GM12891 (cell line): Measurements from ENCODE around the gene MEGF10. TPM values are rescaled to one million over a fixed set of nuclear protein-coding genes. Genes with fewer than 3 reads are reported as not detected.
A peak's percentile ranks its signal among the peaks of the same experiment; 100 is the strongest.
"Not testable (repeated sequence)": the region's sequence is repeated elsewhere in the genome, so short reads cannot be mapped to it uniquely, and the experiment has no call there.

ENCODE experiments used
- DNase-seq: peaks from one replicate; pipeline ENCODE4 v3.0.0; 2011; ENCODE audit warnings: low spot score; ENCODE audit not compliant: insufficient read length
- FAIRE-seq: peaks from 2 replicates; lab custom pipeline; 2011; peaks lifted over from hg19 to GRCh38; lab: Jason Lieb, UNC
- PAX5 ChIP-seq: IDR thresholded peaks from 2 replicates; pipeline ENCODE4 v1.6.1; 2011; ENCODE audit warnings: low read length, moderate library complexity, mild to moderate bottlenecking; ENCODE audit not compliant: insufficient read depth, severe bottlenecking
- POLR2A ChIP-seq: IDR thresholded peaks from 2 replicates; pipeline ENCODE4 v1.6.1; 2011; ENCODE audit warnings: low read depth, low read length, control low read depth
- POLR2AphosphoS5 ChIP-seq: IDR thresholded peaks from 2 replicates; pipeline ENCODE4 v1.6.1; 2011; ENCODE audit warnings: low read depth, low read length, control low read depth
- POU2F2 ChIP-seq: IDR thresholded peaks from 2 replicates; pipeline ENCODE4 v1.6.1; 2011; ENCODE audit warnings: low read depth, mild to moderate bottlenecking, control low read depth, low read length, moderate library complexity
- SPI1 ChIP-seq: IDR thresholded peaks from 2 replicates; pipeline ENCODE4 v1.6.1; 2011; ENCODE audit warnings: low read depth, low read length, control low read depth
- TAF1 ChIP-seq: IDR thresholded peaks from 2 replicates; pipeline ENCODE4 v1.6.1; 2011; ENCODE audit warnings: low read depth, low read length, control low read depth
- polyA plus RNA-seq: library from polyadenylated mRNA; unstranded; fragments of >200 nt; gene quantifications from one replicate; pipeline ENCODE4 v1.2.1, GENCODE V29; 2012; ENCODE audit warnings: low read depth, missing spikeins, inconsistent platforms; ENCODE audit not compliant: missing spikeins

The MEGF10 gene
- not detected for polyA plus RNA-seq

DNA sequence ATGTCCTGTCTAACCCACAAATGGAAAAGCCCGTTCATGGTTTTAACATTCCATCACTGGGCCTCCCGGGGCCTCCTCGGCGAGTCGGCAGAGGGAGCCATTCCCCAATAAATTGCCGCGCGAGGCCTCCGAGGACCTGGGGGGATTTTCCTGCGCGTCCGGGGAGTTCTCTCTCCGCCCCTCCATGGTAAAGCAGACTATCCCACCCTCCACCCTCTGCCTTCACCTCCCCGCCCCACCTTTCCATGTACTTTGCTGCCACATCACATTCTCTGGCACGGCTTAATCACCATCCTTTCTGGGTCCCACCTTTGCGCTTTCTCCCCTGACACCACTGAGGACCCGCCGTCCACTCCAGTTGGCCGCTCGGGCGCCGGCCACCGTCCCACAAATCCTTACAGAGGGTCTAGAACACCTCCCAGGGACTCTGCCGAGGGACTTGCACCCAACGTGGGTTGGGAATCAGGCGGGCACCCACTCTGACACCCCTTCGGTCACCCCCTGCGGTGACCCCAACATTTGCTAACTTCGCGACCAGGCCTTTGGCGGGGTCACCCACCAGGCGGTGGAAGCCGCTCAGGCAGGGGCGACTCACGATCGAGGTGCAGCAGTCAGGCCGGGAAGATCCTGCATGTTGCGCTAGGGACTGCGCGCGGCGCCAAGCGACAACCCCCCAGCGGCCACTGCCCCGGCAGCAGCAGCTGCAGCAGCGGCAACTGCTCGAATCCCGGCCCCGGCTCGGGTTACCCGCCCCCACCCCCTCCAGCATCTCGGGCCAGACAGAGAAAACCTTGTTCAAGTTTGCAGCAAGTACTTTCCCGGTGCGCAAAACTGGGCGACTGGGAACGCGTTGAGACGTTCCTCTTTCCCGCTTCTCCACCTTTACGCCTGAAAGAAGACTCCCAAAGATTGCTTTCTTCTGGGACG, at the start of gene MEGF10:
Gene MEGF10 (plus strand): TSS at position 778 of the 927 bp plus-strand sequence. CDS start 40,513 bp downstream, outside the sequence.
- FAIRE-seq, result no peak
- no peak for TF ChIP-seq POU2F2
- TF ChIP-seq POLR2AphosphoS5, result no peak
- TF ChIP-seq SPI1, result no peak
- TF ChIP-seq TAF1, result no peak

DNA sequence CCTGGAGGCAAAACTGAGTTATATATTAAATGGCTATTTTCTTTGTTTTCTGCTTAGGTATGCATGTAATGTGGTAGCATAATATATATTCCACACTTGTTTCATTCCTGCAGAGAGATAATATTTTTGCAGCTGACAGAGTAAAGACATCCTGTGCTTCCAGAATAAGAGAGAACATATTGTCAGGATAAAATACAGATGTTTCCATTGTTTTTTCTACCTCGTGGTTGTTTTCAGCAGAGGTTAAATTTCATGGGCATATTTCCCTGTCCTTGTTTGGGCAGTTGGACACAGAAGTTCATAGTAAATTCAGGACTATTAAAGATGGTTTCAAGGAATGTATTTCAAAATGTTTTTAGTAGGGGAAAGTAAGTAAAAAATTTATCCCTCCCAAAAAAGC, 47.6 kb upstream of the MEGF10 start:
- TF ChIP-seq POLR2A (no peak), POU2F2 (no peak), PAX5 (no peak), SPI1 (no peak), POLR2AphosphoS5 (no peak), TAF1 (no peak)
- no peak for FAIRE-seq
- DNase-seq, result no peak

More for the DNA sequence above, at the start of gene MEGF10:
- DNase-seq, result peak; percentile 50

- TF ChIP-seq PAX5 (no peak), POLR2AphosphoS5 (no peak), POLR2A (no peak), SPI1 (no peak), TAF1 (no peak), POU2F2 (no peak)
- no peak for DNase-seq
- no peak for FAIRE-seq
Observed at GRCh38 chr5:127254729-127255284, 35.8 kb upstream of the MEGF10 start.

DNA sequence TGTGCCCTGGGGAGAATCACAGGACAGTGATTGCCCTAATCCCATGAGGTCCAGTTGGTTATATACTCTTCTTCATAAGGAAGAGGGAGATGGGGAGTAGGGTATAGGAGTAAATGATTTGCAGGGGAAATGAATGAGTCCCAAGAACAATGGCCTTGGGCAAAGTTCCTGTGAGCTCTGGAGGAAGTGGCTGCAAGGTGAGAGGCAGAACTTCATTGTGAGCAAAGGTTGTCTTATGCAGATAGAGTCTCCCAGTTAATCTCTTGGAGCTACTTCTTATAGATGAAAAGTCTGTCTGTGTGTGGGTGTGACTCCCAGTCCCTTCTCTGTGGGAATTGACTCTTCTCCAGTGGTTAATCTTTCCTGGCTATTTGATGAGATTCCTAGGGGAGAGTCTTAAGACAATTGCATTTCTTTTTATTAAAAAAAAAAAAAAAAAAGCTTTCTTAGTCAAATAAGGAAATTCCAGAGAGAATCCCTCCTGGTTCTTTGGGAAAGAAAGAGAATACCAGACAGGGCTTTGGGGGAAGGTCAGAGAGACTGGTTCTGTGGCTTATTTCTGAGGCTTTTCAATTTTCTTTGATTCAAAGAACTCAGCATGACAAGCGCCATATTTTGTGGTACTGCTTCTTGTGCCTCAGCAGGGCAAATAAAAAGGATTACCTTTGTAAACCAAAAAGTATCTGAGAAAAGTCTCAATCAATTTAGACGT, 33.6 kb upstream of the MEGF10 start:
- DNase-seq (no peak), FAIRE-seq (no peak)
- TF ChIP-seq POLR2A (no peak), POLR2AphosphoS5 (no peak), POU2F2 (no peak), SPI1 (no peak), PAX5 (no peak), TAF1 (no peak)

- DNase-seq (no peak), FAIRE-seq (no peak)
- no peak for TF ChIP-seq PAX5
- no peak for TF ChIP-seq POLR2A
- TF ChIP-seq POLR2AphosphoS5, result no peak
- TF ChIP-seq POU2F2, result no peak
- no peak for TF ChIP-seq SPI1
- TF ChIP-seq TAF1, result no peak
Observed at GRCh38 chr5:127260686-127261085, 29.9 kb upstream of the MEGF10 start.

- DNase-seq, FAIRE-seq: not testable (repeated sequence)
Observed at GRCh38 chr5:127265473-127265872, 25.1 kb upstream of the MEGF10 start.

- not testable (repeated sequence) for FAIRE-seq, DNase-seq
Observed at GRCh38 chr5:127268342-127268741, 22.3 kb upstream of the MEGF10 start.

DNA sequence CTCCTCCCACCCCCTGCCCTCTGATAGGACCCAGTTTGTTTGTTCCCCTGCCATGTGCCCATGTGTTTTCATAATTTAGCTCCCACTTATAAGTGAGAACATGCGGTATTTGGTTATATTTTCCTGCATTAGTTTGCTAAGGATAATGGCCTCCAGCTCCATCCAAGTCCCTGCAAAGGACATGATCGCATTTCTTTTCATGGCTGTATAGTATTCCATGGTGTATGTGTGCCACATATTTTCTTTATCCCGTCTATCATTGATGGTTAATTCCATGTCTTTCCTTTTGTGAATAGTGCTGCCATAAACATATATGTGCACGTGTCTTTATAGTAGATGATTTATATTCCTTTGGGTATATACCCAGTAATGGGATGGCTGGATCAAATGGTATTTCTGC, 19.9 kb upstream of the MEGF10 start:
- not testable (repeated sequence) for DNase-seq, FAIRE-seq

DNA sequence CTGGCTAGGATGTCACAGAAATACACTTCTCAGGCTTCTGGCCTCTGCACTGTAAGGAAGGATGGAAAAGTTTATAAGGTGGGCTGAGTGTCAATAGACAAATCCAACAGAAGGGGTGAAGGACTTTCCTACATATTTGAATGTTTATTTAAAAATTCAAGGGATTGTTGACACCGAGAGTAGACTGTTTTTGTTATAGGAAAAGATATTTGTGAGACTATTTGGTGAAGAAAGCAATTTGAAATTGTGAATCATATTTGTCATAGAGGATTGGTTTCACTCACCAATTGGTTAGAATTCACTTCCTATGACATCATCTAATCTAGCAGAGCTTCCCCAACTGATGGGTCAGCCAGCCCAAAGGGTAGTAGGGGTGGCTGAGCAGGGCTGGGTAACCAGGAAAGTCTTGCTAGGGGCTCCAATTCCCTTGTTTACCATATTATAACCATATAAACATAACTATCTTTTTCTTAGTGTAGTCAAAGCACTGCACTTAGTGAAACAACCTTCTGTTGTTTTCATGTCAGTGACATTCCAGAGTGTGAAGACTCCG, 14.9 kb upstream of the MEGF10 start:
- TF ChIP-seq PAX5 (no peak), POLR2A (no peak), TAF1 (no peak), POU2F2 (no peak), SPI1 (no peak), POLR2AphosphoS5 (no peak)
- FAIRE-seq (no peak), DNase-seq (no peak)
